HG02571 (cell line): Measurements from ENCODE around the gene PODXL2.

Experiments used
- ATAC-seq: cut with Tn5 transposase; IDR thresholded peaks from one replicate; pipeline ENCODE4 v1.9.1; 2021; ENCODE audit warnings: mild to moderate bottlenecking, moderate library complexity; ENCODE audit not compliant: unreplicated experiment

PODXL2 gene, protein sequence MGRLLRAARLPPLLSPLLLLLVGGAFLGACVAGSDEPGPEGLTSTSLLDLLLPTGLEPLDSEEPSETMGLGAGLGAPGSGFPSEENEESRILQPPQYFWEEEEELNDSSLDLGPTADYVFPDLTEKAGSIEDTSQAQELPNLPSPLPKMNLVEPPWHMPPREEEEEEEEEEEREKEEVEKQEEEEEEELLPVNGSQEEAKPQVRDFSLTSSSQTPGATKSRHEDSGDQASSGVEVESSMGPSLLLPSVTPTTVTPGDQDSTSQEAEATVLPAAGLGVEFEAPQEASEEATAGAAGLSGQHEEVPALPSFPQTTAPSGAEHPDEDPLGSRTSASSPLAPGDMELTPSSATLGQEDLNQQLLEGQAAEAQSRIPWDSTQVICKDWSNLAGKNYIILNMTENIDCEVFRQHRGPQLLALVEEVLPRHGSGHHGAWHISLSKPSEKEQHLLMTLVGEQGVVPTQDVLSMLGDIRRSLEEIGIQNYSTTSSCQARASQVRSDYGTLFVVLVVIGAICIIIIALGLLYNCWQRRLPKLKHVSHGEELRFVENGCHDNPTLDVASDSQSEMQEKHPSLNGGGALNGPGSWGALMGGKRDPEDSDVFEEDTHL

DNA sequence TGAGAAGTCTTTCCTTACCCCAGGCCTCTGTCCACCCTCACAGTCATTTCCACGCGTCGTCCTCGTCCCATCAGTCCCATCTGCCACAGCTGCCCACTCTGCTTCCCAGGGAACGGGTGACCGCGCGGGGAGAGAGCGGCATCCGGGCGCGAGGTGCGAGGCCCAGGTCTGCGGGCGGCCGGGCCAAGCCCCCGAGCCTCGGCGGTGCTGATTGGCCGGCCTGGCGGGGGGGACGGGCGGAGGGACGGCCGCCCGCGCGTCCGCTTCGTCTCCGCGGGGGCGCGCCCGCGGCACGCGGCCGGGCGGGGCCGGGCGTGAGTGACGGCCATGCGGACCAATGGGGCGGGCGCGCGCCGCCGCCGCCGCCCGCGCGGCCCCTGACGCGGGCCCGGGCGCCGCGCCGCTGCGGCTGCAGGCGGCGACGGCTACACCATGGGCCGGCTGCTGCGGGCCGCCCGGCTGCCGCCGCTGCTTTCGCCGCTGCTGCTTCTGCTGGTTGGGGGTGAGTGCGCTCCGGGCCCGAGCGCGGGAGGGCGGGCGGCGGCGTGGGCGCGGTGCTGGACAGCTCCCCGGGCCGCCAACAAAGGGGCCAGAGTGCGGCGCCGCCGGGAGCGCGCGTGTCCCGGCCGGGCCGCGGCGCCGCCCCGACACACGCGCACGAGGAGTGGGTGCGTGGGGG is at the start of gene PODXL2:
PODXL2 (plus strand) TSS at position 398 of the 679 bp plus-strand sequence; CDS start at position 433, 35 bp downstream.
- no peak for ATAC-seq

DNA sequence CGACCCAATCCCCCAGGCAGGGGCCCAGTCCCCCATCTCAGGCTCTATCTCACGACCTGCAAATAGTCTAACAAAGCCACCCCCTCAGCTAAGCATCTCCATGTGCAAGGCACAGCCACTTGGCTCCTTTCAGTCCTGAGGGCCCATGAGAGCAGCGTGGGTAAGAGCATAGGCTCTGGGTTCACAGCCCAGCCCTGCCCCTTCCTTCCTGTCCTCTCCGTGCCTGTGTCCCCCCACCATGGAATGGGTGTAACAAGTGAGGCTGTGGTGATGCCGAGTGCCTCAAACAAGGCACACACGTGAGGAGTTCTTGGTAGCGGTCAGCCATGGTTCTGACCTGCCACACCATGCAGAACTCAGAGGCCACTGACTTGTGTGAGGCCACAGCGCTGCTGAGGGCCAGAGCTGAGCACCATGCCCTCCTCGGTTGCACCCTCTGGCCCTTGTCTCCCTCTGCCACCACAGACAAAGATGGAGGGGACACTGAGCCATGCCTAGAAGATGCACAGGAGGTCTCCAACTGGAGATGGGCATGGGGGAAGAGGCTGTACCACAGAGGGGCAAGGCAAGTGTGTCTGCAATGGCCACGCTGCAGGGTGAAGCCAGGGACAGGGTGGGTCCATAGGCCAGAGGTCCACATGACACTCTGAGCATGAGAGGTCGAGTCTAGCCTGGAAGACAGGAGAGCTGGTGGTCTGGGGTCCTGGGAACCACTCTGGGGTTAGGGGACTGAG is 48.5 kb upstream of the PODXL2 start:
- ATAC-seq, result no peak

DNA sequence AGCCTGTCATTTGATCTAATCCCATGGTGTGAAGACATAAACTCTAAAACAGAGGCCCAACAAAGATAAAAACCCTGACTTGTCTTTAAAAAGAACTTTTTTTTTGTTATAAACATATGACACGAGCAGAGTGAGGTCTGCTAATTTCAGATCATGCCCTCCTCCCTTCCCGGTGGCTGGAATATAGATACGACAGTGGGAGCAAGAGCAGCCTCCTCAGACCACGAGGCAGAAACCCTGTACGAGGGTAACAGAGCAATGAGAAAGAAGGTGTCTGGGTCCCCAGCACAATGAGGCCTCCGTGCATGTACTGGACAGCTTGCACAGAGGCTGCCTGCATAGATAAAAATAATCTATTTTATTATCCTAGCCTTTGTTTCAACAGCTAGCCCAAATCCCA is 44.3 kb upstream of the PODXL2 start:
- ATAC-seq, result no peak

DNA sequence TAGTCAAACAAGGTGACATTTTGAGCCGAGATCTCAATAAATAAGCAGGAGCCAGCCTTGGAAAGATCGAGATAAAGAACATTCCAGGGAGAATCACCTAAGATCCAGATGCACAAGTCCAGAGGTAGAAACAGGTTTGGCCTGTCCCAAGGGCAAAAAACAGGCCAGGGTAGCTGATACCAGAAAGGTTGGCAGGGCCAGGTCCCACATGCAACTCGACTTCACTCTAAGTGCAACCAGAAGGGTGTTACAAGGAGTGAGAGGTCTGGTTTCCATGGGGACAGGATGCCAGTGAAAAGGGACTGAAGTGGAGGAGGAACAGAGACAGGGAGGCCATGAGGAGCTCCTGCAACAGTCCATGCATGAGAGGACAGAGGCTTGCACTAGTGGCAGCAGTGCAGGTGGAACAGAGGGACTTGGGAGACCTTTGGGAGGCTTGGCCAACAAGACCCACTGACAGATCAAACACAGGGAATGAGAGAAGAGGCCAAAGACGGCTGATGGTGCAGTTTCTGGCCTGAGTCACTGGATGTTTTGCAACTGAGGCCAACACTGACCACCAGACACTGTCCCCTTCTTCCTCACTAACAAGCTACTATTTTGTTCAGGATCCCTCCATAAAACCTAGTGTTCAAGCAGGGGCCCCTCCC is 43.7 kb upstream of the PODXL2 start:
- ATAC-seq, result no peak

GRCh38 chr3:127585813-127586413 is 43.1 kb upstream of the PODXL2 start:
- no peak for ATAC-seq

DNA sequence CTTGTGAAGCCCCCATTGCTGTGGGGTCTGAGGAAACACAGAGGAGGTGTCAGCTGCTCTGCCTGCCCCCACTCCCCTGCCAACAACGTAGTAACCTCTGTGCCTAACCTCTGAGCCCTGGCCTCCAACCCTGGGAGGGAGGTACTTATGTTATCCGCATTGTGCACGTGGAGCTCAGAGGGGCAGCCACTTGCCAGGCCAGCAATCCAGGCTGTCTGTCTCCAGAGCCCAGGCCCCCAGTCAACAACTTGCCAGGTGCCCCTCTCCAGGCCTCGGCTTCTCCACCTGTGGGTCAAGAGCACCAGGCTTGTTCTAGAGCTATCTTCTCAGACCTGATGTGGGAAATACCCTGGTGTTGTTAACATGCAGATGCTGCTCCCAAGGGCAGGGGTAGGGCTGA is 41.1 kb upstream of the PODXL2 start:
- no peak for ATAC-seq

- no peak for ATAC-seq
Measured at GRCh38 chr3:127588806-127589577, 40.0 kb upstream of the PODXL2 start.

GRCh38 chr3:127589600-127590281 is 39.2 kb upstream of the PODXL2 start:
- peak; percentile 1 for ATAC-seq

DNA sequence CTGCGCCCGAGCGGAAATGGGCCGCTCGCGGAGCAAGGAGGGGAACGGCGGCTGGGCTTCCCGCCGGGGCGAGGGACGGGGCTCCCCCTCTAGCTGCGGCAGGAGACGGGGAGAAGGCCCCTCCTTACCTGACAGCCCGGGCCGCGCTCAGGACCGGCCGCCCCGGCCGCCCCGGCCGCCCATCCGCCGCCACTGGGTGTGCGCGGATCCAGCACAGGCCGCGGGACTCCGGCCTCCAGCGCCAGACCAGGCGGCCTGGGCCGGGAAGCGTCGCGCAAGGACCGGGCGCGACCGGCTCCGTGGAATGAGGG is 38.7 kb upstream of the PODXL2 start:
- peak; percentile 32 for ATAC-seq

DNA sequence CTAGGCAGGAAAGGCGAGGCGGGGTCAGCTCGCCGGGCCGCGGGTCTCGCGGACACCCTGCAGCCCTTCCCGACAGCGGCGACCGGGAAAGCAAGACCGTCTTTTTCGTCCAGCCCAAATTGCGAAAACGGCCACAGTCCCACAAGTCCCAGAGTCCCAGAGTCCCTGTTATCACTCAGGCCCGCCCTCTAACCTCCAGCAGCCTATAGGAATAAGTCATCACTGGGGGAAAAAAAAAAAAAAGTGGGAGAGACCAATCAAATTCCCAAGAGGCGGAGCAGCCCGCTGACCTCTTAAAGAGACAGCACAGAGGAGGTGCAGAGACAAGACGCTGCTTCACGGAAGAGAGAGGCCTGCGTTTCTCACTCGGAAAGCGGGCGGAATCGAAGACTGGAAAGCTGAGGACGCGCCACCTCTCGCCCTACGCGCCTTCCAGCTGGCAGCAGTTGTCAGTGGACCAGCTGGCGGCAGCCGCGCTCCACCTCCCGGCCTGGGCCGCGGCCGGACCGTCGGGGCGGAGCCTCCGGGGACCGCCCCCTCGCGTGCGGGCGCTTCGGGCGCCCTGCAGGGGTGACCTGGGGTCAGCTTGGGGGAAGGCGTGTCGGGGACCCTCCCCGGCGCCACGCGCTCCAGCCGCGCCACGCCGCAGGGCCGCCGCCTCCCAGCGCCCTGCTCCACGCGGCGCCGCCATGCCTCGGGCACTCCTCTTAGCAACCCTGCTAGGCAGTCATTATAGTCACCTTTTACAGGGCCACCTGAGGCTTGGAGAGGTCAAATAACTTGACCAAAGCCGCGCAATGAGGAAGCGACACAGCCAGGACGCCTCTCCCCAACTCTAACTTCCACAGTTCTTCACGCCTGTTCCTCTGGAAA is 38.2 kb upstream of the PODXL2 start, which contains the start of gene TPRA1:
TPRA1 (minus strand) TSS at position 141 of the 873 bp plus-strand sequence. CDS start 10,587 bp downstream, outside the sequence.
- peak; percentile 72 for ATAC-seq

- no peak for ATAC-seq
Measured at GRCh38 chr3:127593178-127593577, 35.8 kb upstream of the PODXL2 start.

DNA sequence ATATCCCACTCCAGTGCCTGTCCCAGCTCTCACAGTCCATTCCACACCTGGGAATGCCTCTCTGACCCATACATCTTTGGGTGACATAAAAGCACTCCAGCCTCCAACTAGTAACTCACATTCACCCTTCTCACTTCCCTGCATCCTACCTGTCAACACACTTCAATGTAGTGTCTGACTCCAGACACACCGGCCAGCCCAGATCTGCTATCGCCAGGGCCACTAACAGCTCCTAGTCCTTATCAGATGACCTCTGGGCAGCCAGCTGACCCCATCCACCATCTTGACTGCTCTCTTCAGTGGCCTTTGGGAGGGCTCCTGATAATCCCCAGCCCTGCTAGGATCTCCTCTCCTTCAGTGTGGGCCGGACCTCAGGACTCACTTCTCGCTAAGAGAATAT is 33.7 kb upstream of the PODXL2 start:
- ATAC-seq, result no peak

DNA sequence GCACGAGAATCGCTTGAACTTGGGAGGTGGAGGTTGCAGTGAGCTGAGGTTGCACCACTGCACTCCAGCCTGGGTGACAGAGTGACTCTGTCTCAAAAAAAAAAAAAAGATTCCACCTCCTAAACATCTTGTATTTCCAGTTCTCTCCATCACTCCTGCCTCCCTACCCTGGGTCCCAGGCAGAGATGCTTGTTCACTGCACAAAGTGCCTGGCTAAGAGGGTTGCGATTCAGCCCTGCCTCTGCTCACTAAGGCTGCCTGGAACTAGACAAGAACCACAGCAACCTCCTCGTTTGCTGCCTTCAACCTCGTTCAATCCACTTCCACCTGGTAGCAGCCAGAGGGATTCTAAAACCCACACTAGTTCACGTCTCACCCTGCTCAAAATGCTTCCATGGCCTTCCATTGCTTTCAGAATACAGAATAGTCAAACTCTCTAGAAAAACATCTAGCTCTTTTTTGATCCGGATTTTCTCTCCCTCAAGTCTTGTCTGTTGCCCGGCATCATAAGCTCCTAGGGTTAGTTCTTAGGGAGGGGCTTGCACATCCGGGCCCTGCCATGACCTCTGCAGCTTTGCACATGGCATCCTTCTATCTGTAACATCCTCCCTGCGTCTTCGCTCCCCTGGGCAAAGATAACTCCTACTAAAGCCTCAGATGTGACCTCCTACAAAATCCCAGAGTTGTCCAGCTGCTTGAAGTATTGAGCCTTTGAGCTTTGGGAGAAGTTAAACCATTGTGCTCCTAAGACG is 31.8 kb upstream of the PODXL2 start:
- ATAC-seq, result no peak

DNA sequence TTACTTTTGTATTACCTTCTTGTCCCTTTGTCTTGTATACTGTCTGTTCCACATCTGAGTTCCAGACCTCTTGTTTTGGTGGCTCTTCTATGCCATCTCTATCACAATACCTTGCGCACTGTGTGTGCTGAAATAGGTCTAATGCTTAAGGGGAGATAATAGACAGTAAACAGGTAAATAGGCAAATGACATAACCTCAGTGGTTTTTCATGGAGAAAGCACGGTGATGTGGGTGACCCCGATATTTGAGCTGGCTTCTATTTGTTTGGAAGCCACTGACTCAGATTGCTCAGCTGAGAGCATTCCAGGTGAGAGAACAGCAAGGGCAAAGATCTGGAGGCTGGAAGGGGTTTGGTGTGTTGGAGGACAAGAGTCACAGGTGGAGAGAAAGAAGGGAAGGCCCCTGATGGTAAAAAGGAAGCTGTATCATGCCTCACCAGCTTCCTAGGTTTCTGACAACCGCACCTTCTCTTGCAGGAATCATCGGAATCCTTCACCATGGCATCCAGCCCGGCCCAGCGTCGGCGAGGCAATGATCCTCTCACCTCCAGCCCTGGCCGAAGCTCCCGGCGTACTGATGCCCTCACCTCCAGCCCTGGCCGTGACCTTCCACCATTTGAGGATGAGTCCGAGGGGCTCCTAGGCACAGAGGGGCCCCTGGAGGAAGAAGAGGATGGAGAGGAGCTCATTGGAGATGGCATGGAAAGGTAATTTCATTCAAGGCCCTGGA is 30.0 kb upstream of the PODXL2 start:
- no peak for ATAC-seq

DNA sequence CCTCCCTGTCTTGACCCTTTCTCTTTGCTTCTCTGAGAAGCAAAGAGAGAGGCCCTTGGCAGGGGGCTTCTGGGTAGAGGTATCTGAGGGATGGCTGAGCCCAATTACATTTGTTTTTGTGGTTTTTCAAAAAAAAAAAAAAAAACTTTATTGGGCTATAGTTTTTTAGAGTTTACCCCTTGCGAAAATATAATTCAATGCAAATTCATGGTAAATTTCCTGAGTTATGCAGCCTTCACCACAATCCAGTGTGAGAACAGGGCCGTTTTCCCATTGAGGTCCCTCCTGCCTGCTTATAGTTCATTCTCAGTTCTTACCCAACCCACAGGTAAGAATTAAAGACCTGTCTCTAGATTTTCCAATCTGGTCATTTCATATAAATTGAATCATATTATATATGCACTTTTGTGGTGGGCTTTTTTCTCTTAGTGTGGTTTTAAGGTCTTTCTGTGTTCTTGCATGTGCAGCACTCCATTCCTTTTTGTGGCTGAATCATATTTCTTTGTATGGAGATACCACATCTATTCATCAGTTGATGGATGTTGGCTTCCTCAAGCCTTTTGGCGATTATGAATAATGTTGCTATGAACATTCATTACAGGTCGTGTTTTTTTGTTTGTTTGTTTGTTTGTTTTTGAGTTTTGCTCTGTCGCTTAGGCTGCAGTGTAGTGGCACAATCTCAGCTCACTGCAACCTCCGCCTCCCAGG is 28.1 kb upstream of the PODXL2 start:
- no peak for ATAC-seq

DNA sequence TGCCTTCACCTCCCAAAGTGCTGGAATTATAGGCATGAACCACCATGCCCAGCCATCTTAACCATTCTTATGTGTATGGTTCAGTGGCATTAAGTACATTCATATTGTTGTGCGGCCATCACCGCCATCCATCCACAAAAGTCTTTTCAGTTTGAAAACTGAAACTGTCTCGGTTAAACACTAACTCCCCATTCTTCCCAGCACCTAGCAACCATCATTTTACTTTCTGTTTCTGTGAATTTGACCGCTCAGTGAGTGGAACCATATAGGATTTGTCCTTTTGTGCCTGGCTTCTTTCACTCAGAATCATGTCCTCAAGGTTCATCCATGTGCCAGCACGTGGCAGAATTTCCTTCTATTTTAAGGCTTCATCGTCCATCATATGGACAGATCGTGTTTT is 24.9 kb upstream of the PODXL2 start:
- no peak for ATAC-seq
